ENCODE measurements around the gene TAS2R60. TPM values are rescaled to one million over a fixed set of nuclear protein-coding genes. Genes with fewer than 3 reads are reported as not detected.

TAS2R60 gene
- total and polyA plus RNA-seq, 2 donors (not counting 3 experiments of a cell fraction or from before 2014, with no cell fraction given) = not detected

DNA sequence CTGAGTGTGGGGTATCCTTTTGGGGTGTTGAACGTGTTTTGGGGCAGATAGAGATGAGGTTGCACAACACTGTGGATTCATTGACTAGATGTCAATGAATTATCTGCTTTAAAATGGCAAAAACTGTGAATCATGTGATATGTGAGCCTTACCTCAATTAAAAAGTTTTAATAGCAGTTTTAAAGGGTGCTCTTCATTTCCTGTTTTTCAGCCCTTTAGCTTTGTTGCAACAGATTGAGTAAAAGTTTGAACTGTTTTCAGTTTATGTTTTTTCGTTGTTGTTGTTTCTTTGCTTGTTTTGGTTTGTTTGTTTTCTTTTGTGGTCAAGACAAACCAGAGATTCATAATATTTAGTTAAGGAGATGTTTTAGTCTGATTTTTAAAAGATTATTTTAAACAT, 43.8 kb downstream of the TAS2R60 start:
- Histone ChIP-seq H3K27ac (ENCODE audit: insufficient read depth, low read depth, low read length) (no peak overlapping the region), H3K4me1 (ENCODE audit: control insufficient read depth, extremely low read depth, insufficient read depth, low read length) (peaks cover 19% of the 10 kb centered on the region), H2AFZ (ENCODE audit: low read depth, low read length) (no peak overlapping the region), H3K4me2 (ENCODE audit: insufficient read depth, low read length) (no peak overlapping the region), H3K4me3 (replicated peaks in 1 of 3; ENCODE audit: insufficient read depth in 1 of 3, low read depth in 1 of 3, low read length in 3 of 3) (no peak overlapping the region), H3K36me3 (ENCODE audit: control insufficient read depth in 2 of 2, extremely low read depth in 1 of 2, insufficient read depth in 2 of 2, low read length in 2 of 2) (no peaks in the 10 kb centered on the region), H3K79me2 (ENCODE audit: control insufficient read depth, insufficient read depth, low read length) (no peaks in the 10 kb centered on the region), H3K9me1 (replicated peaks; ENCODE audit: control insufficient read depth, extremely low read depth, insufficient read depth, low read length) (no peaks in the 10 kb centered on the region), H3K9ac (replicated peaks; ENCODE audit: extremely low read depth, insufficient read depth, low read length) (no peak overlapping the region), H3K27me3 (ENCODE audit: control insufficient read depth in 2 of 2, insufficient read depth in 2 of 2, low read length in 2 of 2) (no peaks in the 10 kb centered on the region), H4K20me1 (replicated peaks; ENCODE audit: control insufficient read depth, extremely low read depth, insufficient read depth, low read length) (no peaks in the 10 kb centered on the region), H3K9me3 (replicated peaks; ENCODE audit: control insufficient read depth, insufficient read depth, low read length) (no peaks in the 10 kb centered on the region)
- no TSS peak for BruUV-seq (replicated peaks)
- intact Hi-C loops (cut with micrococcal nuclease) (no loop called here), dilution Hi-C loops (cut with MboI; ENCODE audit: extremely low pct_ligation_motif_present, low sequenced_read_pairs) (no loop called here)
- FAIRE-seq = no peak
- ChIA-PET CTCF (interaction anchor here (1.2 kb wide), 2 partner anchors 14 to 25 kb away, joined by 3 to 4 read pairs; no protein-coding TSS in a partner anchor), POLR2A (no interaction called here)
- TF ChIP-seq JUN (IDR thresholded peaks at IDR 0.05; ENCODE audit: borderline replicate concordance, insufficient read depth, insufficient read length, low read depth) (no peak), POLR2A (IDR thresholded peaks at IDR 0.05; ENCODE audit: low read depth, low read length) (no peak), EZH2 (IDR thresholded peaks at IDR 0.05; ENCODE audit: borderline replicate concordance, low read depth, low read length, severe bottlenecking) (no peak), MYC (IDR thresholded peaks at IDR 0.05; ENCODE audit: low read depth, low read length) (no peak), POLR2AphosphoS5 (IDR thresholded peaks at IDR 0.05; ENCODE audit: insufficient read depth, low read depth, low read length) (no peak), FOS (IDR thresholded peaks at IDR 0.05; ENCODE audit: borderline replicate concordance, insufficient read depth, low read length) (no peak), GATA2 (IDR thresholded peaks at IDR 0.05; ENCODE audit: insufficient read depth, insufficient read length, low read depth, low read length) (no peak)
- TF ChIP-seq, protein P1, sequence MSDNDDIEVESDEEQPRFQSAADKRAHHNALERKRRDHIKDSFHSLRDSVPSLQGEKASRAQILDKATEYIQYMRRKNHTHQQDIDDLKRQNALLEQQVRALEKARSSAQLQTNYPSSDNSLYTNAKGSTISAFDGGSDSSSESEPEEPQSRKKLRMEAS (IDR thresholded peaks at IDR 0.05; ENCODE audit: insufficient read depth, insufficient read length) = no peak
- TF ChIP-seq, protein P2, sequence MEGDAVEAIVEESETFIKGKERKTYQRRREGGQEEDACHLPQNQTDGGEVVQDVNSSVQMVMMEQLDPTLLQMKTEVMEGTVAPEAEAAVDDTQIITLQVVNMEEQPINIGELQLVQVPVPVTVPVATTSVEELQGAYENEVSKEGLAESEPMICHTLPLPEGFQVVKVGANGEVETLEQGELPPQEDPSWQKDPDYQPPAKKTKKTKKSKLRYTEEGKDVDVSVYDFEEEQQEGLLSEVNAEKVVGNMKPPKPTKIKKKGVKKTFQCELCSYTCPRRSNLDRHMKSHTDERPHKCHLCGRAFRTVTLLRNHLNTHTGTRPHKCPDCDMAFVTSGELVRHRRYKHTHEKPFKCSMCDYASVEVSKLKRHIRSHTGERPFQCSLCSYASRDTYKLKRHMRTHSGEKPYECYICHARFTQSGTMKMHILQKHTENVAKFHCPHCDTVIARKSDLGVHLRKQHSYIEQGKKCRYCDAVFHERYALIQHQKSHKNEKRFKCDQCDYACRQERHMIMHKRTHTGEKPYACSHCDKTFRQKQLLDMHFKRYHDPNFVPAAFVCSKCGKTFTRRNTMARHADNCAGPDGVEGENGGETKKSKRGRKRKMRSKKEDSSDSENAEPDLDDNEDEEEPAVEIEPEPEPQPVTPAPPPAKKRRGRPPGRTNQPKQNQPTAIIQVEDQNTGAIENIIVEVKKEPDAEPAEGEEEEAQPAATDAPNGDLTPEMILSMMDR (IDR thresholded peaks at IDR 0.05; ENCODE audit: extremely low read depth in 1 of 2, insufficient read depth in 1 of 2, low read depth in 1 of 2, low read length in 2 of 2) = no peak
- DNase-seq (ENCODE audit: low read depth, low spot score) = no peak
